HEK293T (cell line): ENCODE data around the gene MERTK.

Experiments used
- CTCF ChIA-PET: fragments of 350-600 bp; formaldehyde crosslinking; extraction: SDS; loops from one replicate; lab custom pipeline; 2021; ENCODE audit warnings: antibody characterized with exemption, inconsistent platforms; lab: Yijun Ruan, JAX
- POLR2A ChIA-PET: fragments of 350-600 bp; formaldehyde crosslinking; extraction: SDS; loops from one replicate; lab custom pipeline; 2020; ENCODE audit warnings: antibody characterized with exemption, inconsistent platforms; lab: Yijun Ruan, JAX
- DNase-seq: peaks from one replicate; pipeline ENCODE4 v3.0.0; 2012; ENCODE audit warnings: mixed read lengths; ENCODE audit errors: extremely low spot score
- ARNT ChIP-seq: fragments of 450-650 bp; IDR thresholded peaks from 2 replicates; pipeline ENCODE4 v1.6.1; 2017; ENCODE audit warnings: mild to moderate bottlenecking
- BHLHE40 ChIP-seq: fragments of 450-650 bp; IDR thresholded peaks from 2 replicates; pipeline ENCODE4 v1.6.1; 2016; ENCODE audit warnings: mild to moderate bottlenecking, moderate library complexity, borderline replicate concordance
- CTBP1 ChIP-seq: fragments of 450-650 bp; IDR thresholded peaks from 2 replicates; pipeline ENCODE4 v1.6.1; 2016; ENCODE audit warnings: borderline replicate concordance
- ELF4 ChIP-seq: fragments of 450-650 bp; IDR thresholded peaks from 2 replicates; pipeline ENCODE4 v1.6.1; 2017; ENCODE audit warnings: antibody characterized with exemption
- FOXA1 ChIP-seq: fragments of 450-650 bp; IDR thresholded peaks from 2 replicates; pipeline ENCODE4 v1.6.1; 2016; ENCODE audit warnings: mild to moderate bottlenecking
- FOXK2 ChIP-seq: fragments of 450-650 bp; IDR thresholded peaks from 2 replicates; pipeline ENCODE4 v1.6.1; 2016; ENCODE audit warnings: mild to moderate bottlenecking
- FOXM1 ChIP-seq: fragments of 450-650 bp; IDR thresholded peaks from 2 replicates; pipeline ENCODE4 v1.6.1; 2017; ENCODE audit warnings: mild to moderate bottlenecking, borderline replicate concordance
- HDGF ChIP-seq: fragments of 450-650 bp; IDR thresholded peaks from 2 replicates; pipeline ENCODE4 v1.6.1; 2017; ENCODE audit warnings: antibody characterized with exemption, borderline replicate concordance
- L3MBTL2 ChIP-seq: fragments of 450-650 bp; conservative IDR thresholded peaks from 2 replicates; pipeline ENCODE4 v1.6.1; 2016; ENCODE audit warnings: mild to moderate bottlenecking
- LEF1 ChIP-seq: fragments of 450-650 bp; IDR thresholded peaks from 2 replicates; pipeline ENCODE4 v1.6.1; 2017; ENCODE audit warnings: mild to moderate bottlenecking, borderline replicate concordance
- NFRKB ChIP-seq: fragments of 450-650 bp; IDR thresholded peaks from 2 replicates; pipeline ENCODE4 v1.6.1; 2016; ENCODE audit warnings: mild to moderate bottlenecking, moderate library complexity
- SP1 ChIP-seq: fragments of 450-650 bp; IDR thresholded peaks from 2 replicates; pipeline ENCODE4 v1.6.1; 2017
- SUZ12 ChIP-seq: fragments of 450-650 bp; IDR thresholded peaks from 2 replicates; pipeline ENCODE4 v1.6.1; 2016; ENCODE audit warnings: mild to moderate bottlenecking
- TARDBP ChIP-seq: fragments of 450-650 bp; IDR thresholded peaks from 2 replicates; pipeline ENCODE4 v1.6.1; 2016
- ZNF384 ChIP-seq: fragments of 450-650 bp; IDR thresholded peaks from 2 replicates; pipeline ENCODE4 v1.6.1; 2016
- TF ChIP-seq, protein P1 (sequence below): fragments of 450-650 bp; IDR thresholded peaks from 2 replicates; pipeline ENCODE4 v1.6.1; 2016

MERTK gene

DNA sequence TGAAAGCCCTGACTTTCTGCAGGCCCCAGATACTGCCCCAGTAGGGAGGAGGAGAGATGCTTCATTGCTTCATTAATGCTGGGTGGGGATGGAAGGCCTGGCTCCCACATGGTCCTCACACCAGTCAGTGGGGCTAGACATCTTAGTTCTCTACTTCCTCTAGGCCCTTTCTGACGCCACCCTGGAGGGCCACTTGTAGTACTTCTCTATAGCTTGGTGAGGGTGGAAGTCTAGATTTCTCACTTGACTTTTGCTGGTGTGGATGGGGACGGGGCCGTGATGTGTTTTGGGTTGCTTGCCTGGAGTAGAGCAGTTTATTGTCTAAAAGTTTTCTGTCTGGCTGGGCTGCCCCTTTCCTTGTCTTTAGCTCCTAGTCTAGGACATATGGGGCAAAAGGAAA, 18.7 kb downstream of the MERTK start:
- POLR2A ChIA-PET, result no interaction called here
- CTCF ChIA-PET, result no interaction called here
- TF ChIP-seq, protein P1, sequence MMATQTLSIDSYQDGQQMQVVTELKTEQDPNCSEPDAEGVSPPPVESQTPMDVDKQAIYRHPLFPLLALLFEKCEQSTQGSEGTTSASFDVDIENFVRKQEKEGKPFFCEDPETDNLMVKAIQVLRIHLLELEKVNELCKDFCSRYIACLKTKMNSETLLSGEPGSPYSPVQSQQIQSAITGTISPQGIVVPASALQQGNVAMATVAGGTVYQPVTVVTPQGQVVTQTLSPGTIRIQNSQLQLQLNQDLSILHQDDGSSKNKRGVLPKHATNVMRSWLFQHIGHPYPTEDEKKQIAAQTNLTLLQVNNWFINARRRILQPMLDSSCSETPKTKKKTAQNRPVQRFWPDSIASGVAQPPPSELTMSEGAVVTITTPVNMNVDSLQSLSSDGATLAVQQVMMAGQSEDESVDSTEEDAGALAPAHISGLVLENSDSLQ, result no peak
- no peak for TF ChIP-seq FOXM1
- no peak for TF ChIP-seq ELF4
- no peak for TF ChIP-seq L3MBTL2
- no peak for TF ChIP-seq ZNF384
- TF ChIP-seq FOXA1, result no peak
- TF ChIP-seq TARDBP, result no peak
- DNase-seq, result no peak

DNA sequence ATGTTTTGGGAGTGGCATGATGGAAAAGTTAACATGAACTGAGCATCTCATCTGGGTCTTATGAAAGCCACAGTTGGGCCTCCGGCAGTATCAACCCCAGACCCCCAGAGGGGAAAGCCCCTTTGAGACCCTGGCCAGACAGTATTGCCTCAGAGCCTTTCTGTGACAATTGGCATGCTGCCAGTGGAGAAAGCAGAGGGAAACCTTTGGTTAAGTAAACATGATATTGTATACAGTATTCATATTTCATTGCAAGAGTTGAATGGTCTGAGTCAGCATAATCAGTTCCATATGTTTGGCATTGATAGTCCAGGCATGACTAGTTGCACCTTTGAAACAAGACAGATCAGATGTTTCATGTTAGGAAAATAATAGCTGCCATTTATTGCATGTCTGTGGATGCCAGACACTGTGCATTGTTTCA, 20.0 kb downstream of the MERTK start:
- CTCF ChIA-PET, result interaction anchor here (0.8 to 1.8 kb wide), 3 partner anchors 10 to 47 kb away, joined by 3 to 4 read pairs (median 4); no protein-coding TSS in a partner anchor

DNA sequence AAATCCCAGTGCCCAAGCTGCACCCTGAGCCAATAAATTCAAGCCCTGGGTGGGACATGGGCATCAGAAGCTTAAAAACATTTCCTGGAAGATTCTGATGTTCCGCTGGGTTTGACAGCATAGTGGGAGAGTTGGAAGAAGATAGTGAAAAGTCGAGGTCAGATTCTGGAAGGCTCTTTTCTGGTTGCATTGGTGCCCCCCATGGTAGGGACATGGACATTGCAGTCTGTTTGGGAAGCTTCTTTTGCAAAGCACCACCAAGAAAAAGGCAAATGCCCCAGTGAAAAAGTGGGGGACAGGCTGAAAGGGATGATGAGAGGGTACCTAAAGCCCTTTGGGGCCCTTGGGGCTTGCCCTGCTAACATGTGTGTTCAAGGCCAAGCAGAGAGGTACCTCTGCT, 21.0 kb downstream of the MERTK start:
- TF ChIP-seq SUZ12 (no peak), HDGF (no peak), FOXK2 (no peak), ARNT (no peak), ZNF384 (no peak), CTBP1 (no peak), L3MBTL2 (no peak), FOXA1 (no peak), SP1 (no peak), NFRKB (no peak), LEF1 (no peak), BHLHE40 (no peak), TARDBP (no peak), ELF4 (no peak), FOXM1 (no peak)
- TF ChIP-seq, protein P1, result no peak
- no peak for DNase-seq
- ChIA-PET CTCF (interaction anchor here (1.0 to 1.8 kb wide), 3 partner anchors 9 to 21 kb away, joined by 4 read pairs; no protein-coding TSS in a partner anchor), POLR2A (interaction anchor here (1.3 kb wide), 1 partner anchor 21 kb away, joined by 4 read pairs; the partner anchor contains the start of gene MERTK)

More for the DNA sequence above, 20.0 kb downstream of the MERTK start:
- DNase-seq, result no peak
- POLR2A ChIA-PET, result interaction anchor here (1.3 kb wide), 1 partner anchor 20 kb away, joined by 4 read pairs; the partner anchor contains the start of gene MERTK
- no peak for TF ChIP-seq L3MBTL2
- TF ChIP-seq ARNT, result no peak
- TF ChIP-seq SUZ12, result no peak
- no peak for TF ChIP-seq ELF4
- TF ChIP-seq HDGF, result no peak
- TF ChIP-seq CTBP1, result no peak
- TF ChIP-seq FOXK2, result no peak
- TF ChIP-seq, protein P1, result no peak
- no peak for TF ChIP-seq LEF1
- no peak for TF ChIP-seq SP1
- no peak for TF ChIP-seq NFRKB
- no peak for TF ChIP-seq BHLHE40
- TF ChIP-seq FOXM1, result no peak
- no peak for TF ChIP-seq TARDBP
- TF ChIP-seq FOXA1, result no peak
- TF ChIP-seq ZNF384, result no peak

DNA sequence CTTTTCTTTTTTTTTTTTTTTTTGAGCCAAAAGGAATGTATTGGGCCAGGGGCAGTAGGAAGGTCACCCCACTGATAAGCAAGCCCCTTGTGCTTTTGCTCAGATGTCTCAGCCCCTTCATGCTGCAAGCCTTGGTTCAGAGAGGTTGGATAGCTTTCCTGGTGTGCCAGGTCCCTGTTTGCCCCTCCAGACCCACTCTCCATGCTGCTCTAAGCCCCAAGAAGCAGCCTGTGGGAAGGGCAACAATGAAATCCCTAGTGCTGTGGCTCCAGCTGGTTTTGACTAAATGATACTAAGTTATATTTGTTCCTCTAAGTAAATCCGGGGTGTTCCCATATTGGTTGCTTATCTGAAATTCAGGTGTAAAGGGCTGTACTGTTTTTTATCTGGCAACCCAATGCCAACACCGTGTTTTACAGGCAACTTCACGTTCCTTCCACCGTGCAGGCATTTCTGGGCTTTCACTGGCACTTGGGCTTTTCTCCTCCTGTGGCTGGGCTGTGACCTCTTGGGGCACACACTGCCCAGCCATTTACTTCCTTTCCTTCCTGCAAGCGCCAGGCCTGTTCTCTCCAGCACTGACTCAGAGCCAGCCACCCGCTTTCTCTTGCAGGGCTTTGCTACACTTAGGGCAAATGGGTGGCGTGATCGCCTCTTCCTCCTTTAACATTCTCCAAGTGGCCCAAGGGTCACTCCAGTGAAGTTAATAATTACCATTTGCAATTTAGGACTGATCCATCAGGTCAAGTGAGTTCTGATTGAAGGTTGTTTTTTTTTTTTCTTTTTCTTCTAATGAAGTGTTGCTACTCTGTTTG, 21.6 kb downstream of the MERTK start:
- CTCF ChIA-PET, result interaction anchor here (1.0 to 1.8 kb wide), 2 partner anchors 14 to 20 kb away, joined by 4 read pairs; no protein-coding TSS in a partner anchor

More for the DNA sequence above, 21.6 kb downstream of the MERTK start:
- TF ChIP-seq SP1 (no peak), L3MBTL2 (no peak), ARNT (no peak), LEF1 (no peak), HDGF (no peak), FOXK2 (no peak), ELF4 (no peak), ZNF384 (no peak), BHLHE40 (no peak), FOXM1 (no peak), SUZ12 (no peak), FOXA1 (no peak), TARDBP (no peak), NFRKB (no peak)
- TF ChIP-seq, protein P1, result no peak
- POLR2A ChIA-PET, result interaction anchor here (1.3 kb wide), 1 partner anchor 22 kb away, joined by 4 read pairs; the partner anchor contains the start of gene MERTK
- no peak for DNase-seq
